ENCODE data around the gene SNCB.
"Not testable (repeated sequence)": the region's sequence is repeated elsewhere in the genome, so short reads cannot be mapped to it uniquely, and the experiment has no call there.

Gene SNCB

GRCh38 chr5:176621661-176622079, 8.7 kb downstream of the SNCB start:
- no peak for DNase-seq

GRCh38 chr5:176620333-176620981, 9.9 kb downstream of the SNCB start:
- DNase-seq, result no peak

GRCh38 chr5:176619569-176620332, 10.6 kb downstream of the SNCB start:
- DNase-seq, result no peak

- no peak for DNase-seq
Observed at GRCh38 chr5:176619203-176619568, 11.1 kb downstream of the SNCB start.

- DNase-seq, result no peak
Observed at GRCh38 chr5:176618783-176619182, 11.6 kb downstream of the SNCB start.

GRCh38 chr5:176616511-176616910, 13.8 kb downstream of the SNCB start:
- DNase-seq, result no peak

- DNase-seq, result peak; percentile 65
Observed at GRCh38 chr5:176614805-176615478, 15.4 kb downstream of the SNCB start.

- DNase-seq, result no peak
Observed at GRCh38 chr5:176612855-176613254, 17.5 kb downstream of the SNCB start.

GRCh38 chr5:176612008-176612407, 18.3 kb downstream of the SNCB start:
- no peak for DNase-seq

GRCh38 chr5:176611435-176611834, 18.9 kb downstream of the SNCB start:
- DNase-seq, result no peak

GRCh38 chr5:176610435-176610773, 19.9 kb downstream of the SNCB start:
- peak; percentile 28 for DNase-seq

- peak; percentile 32 for DNase-seq
Observed at GRCh38 chr5:176609724-176610434, 20.5 kb downstream of the SNCB start, which contains the start of gene GPRIN1. TSS of gene GPRIN1 (minus strand) at chr5:176610156. CDS start at chr5:176599834, 10,322 bp downstream.

- DNase-seq, result no peak
Observed at GRCh38 chr5:176608937-176609723, 21.2 kb downstream of the SNCB start.

GRCh38 chr5:176608142-176608705, 22.1 kb downstream of the SNCB start:
- DNase-seq, result no peak

GRCh38 chr5:176606875-176607274, 23.5 kb downstream of the SNCB start:
- no peak for DNase-seq

GRCh38 chr5:176606032-176606431, 24.3 kb downstream of the SNCB start:
- no peak for DNase-seq

GRCh38 chr5:176603091-176603490, 27.2 kb downstream of the SNCB start:
- no peak for DNase-seq

- DNase-seq, result peak; percentile 59
Observed at GRCh38 chr5:176601901-176602482, 28.3 kb downstream of the SNCB start.

- DNase-seq, result not testable (repeated sequence)
Observed at GRCh38 chr5:176599749-176600430, 30.4 kb downstream of the SNCB start.

GRCh38 chr5:176597417-176598389, 32.6 kb downstream of the SNCB start:
- DNase-seq, result no peak

All from NCI-H2171 treated with DMSO at 0.1 percent for 48 hours (cell line).